WI38 (cell line): Measurements from ENCODE around the gene RBL1.
"Not testable (repeated sequence)": the region's sequence is repeated elsewhere in the genome, so short reads cannot be mapped to it uniquely, and the experiment has no call there.

ENCODE experiments used
- H3K4me3 ChIP-seq: 2 replicates; pipeline ENCODE4 v1.5.1; 2011; ENCODE audit warnings: low read depth, mild to moderate bottlenecking, control low read depth, low read length
- CTCF ChIP-seq: IDR thresholded peaks from 2 replicates; pipeline ENCODE4 v1.5.1; 2012; ENCODE audit warnings: low read depth, mild to moderate bottlenecking, control low read depth, low read length

RBL1 gene

GRCh38 chr20:36997121-36997520 lies 98.7 kb downstream of the RBL1 start:
- no peak for TF ChIP-seq CTCF
- H3K4me3 ChIP-seq: no peak overlapping the region

DNA sequence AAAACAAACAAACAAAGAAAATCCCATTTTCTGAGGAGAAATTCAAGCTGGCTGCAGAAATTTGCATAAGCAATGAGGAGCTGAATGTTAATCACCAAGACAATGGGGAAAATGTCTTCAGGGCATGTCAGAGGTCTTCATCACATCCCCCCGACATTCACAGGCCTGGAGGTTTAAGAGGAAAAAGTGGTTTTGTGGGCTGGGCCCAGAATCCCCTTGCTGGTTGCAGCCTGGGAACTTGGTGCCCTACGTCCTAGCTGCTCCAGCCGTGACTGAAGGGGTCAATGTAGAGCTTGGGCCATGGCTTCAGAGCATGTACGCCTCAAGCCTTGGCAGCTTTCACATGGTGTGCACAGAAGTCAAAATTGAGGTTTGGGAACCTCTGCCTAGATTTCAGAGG lies 101.6 kb downstream of the RBL1 start:
- not testable (repeated sequence) for H3K4me3 ChIP-seq

DNA sequence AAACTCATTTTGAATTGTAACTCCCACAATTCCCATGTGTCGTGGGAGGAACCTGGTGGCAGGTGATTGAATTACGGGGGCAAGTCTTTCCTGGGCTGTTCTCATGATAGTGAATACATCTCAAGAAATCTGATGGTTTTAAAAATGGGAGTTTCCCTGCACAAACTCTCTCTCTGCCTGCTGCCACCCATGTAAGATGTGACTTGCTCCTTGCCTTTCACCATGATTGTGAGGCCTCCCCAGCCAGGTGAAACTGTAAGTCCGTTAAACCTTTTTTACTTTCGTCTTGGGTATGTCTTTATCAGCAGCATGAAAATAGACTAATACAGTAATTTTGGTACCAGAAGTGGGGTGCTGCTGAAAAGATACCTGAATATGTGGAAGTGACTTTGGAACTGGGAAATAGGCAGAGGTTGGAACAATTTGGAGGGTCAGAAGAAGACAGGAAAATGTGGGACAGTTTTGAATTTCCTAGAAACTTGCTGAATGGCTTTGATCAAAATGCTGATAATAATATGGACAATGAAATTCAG lies 102.9 kb downstream of the RBL1 start:
- H3K4me3 ChIP-seq: no peak overlapping the region
- TF ChIP-seq CTCF: no peak

DNA sequence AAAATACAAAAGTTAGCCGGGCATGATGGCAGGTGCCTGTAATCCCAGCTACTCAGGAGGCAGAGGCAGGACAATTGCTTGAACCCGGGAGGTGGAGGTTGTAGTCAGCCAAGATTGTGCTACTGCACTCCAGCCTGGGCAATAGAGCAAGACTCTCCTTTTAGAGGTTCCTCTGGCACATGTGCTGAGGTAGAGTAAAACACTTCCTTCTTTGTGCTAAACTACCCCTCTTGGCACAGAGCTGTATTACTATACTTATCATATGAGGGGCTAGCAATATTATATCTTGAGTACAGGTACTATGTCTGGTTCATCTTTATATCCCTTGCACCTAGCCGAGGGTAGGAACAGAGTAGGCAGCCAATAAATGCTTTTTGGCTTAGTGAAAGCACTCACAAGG lies 104.1 kb downstream of the RBL1 start:
- TF ChIP-seq CTCF: no peak
- H3K4me3 ChIP-seq: no peak overlapping the region

- TF ChIP-seq CTCF: no peak
- no peak overlapping the region for H3K4me3 ChIP-seq
These were observed 106.0 kb downstream of the RBL1 start for GRCh38 chr20:36989797-36990196.

GRCh38 chr20:36988494-36988966 lies 107.3 kb downstream of the RBL1 start:
- H3K4me3 ChIP-seq: no peak overlapping the region
- no peak for TF ChIP-seq CTCF

- no peak for TF ChIP-seq CTCF
- no peak overlapping the region for H3K4me3 ChIP-seq
These were observed 111.5 kb downstream of the RBL1 start for GRCh38 chr20:36984257-36984638.

- no peak overlapping the region for H3K4me3 ChIP-seq
- no peak for TF ChIP-seq CTCF
These were observed 120.5 kb downstream of the RBL1 start for GRCh38 chr20:36975099-36975818.
